OCI-LY7 (cell line): ENCODE data around the gene CKLF. TPM values are rescaled to one million over a fixed set of nuclear protein-coding genes. Genes with fewer than 3 reads are reported as not detected.

Source experiments
- BruUV-seq: library from RNA; stranded (reverse); fragments of 400-500 nt; replicated peaks from 2 replicates; lab custom pipeline; 2021; lab: Mats Ljungman, UMichigan
- CTCF ChIA-PET: fragments of 300-600 bp; sonication (Branson Sonifier 250); formaldehyde crosslinking; loops from one replicate; lab custom pipeline; 2022; ENCODE audit warnings: antibody characterized with exemption; ENCODE audit not compliant: unreplicated experiment; lab: Charles Lee
- POLR2A ChIA-PET: fragments of 300-600 bp; sonication (Branson Sonifier 250); formaldehyde crosslinking; loops from one replicate; lab custom pipeline; 2022; ENCODE audit warnings: antibody characterized with exemption; lab: Charles Lee
- DNase-seq: peaks from one replicate; pipeline ENCODE4 v3.0.0-alpha.2; 2015; ENCODE audit warnings: low spot score
- H2AFZ ChIP-seq: fragments of 200-600 bp; sonication (generic), shearing (Covaris generic); 2 replicates; pipeline ENCODE4 v1.6.1; 2014; ENCODE audit warnings: mild to moderate bottlenecking, antibody characterized with exemption, low read length, moderate library complexity
- H3K27ac ChIP-seq: fragments of 200-600 bp; sonication (generic); 2 replicates; pipeline ENCODE4 v1.5.1; 2014; ENCODE audit warnings: mixed run types, low read depth, mild to moderate bottlenecking, moderate library complexity, low read length, inconsistent platforms; ENCODE audit not compliant: poor library complexity, severe bottlenecking
- H3K36me3 ChIP-seq: fragments of 200-600 bp; sonication (generic); 2 replicates; pipeline ENCODE4 v1.6.1; 2014; ENCODE audit warnings: mild to moderate bottlenecking, antibody characterized with exemption, low read length, moderate library complexity, mixed read lengths; ENCODE audit not compliant: insufficient read depth
- H3K4me1 ChIP-seq: fragments of 200-600 bp; sonication (generic); 2 replicates; pipeline ENCODE4 v1.5.1; 2014; ENCODE audit warnings: mild to moderate bottlenecking, low read length; ENCODE audit not compliant: insufficient read depth, poor library complexity, severe bottlenecking
- H3K4me2 ChIP-seq: fragments of 200-600 bp; sonication (generic); 2 replicates; pipeline ENCODE4 v1.6.1; 2014; ENCODE audit warnings: mild to moderate bottlenecking, low read length
- H3K4me3 ChIP-seq: fragments of 200-600 bp; sonication (generic); 2 replicates; pipeline ENCODE4 v1.5.1; 2014; ENCODE audit warnings: mild to moderate bottlenecking, low read depth, low read length; ENCODE audit not compliant: poor library complexity, severe bottlenecking
- H3K79me2 ChIP-seq: fragments of 200-600 bp; sonication (generic); 2 replicates; pipeline ENCODE4 v1.6.1; 2016; ENCODE audit warnings: low read depth, mild to moderate bottlenecking, low read length, moderate library complexity, mixed read lengths; ENCODE audit not compliant: insufficient read depth
- H3K9me2 ChIP-seq: fragments of 200-600 bp; sonication (generic); 2 replicates; pipeline ENCODE4 v1.6.1; 2016; ENCODE audit warnings: mild to moderate bottlenecking, low read length, mixed read lengths; ENCODE audit not compliant: insufficient read depth
- H3K9me3 ChIP-seq: fragments of 200-600 bp; sonication (generic); 2 replicates; pipeline ENCODE4 v1.6.1; 2014; ENCODE audit warnings: mild to moderate bottlenecking, mixed run types, low read length, mixed read lengths
- H4K20me1 ChIP-seq: fragments of 200-600 bp; sonication (generic); 2 replicates; pipeline ENCODE4 v1.6.1; 2014; ENCODE audit warnings: mild to moderate bottlenecking, antibody characterized with exemption, low read length, moderate library complexity, mixed read lengths; ENCODE audit not compliant: insufficient read depth
- EZH2phosphoT487 ChIP-seq: fragments of 200-600 bp; sonication (generic); IDR thresholded peaks from 2 replicates; pipeline ENCODE4 v1.6.1; 2018; ENCODE audit warnings: low read depth, borderline replicate concordance, mild to moderate bottlenecking, mixed run types, antibody characterized with exemption, low read length, moderate library complexity, mixed read lengths
- intact Hi-C: fragments of 100-400 bp; cut with micrococcal nuclease; formaldehyde crosslinking; loops from one replicate; pipeline ENCODE4 v1.10.0; 2022; ENCODE audit not compliant: unreplicated experiment
- total RNA-seq, 2 experiments: library from RNA; depleted of rRNA in 1 of 2; stranded (reverse); fragments of >200 nt in 1 of 2; shearing (Covaris generic) in 1 of 2; gene quantifications; 2 replicates each; pipeline ENCODE4 v1.2.3, GENCODE V29; 2014 to 2022
- TF ChIP-seq, protein P1 (sequence below): fragments of 200-600 bp; sonication (generic); conservative IDR thresholded peaks from 2 replicates; pipeline ENCODE4 v1.5.1; 2014; ENCODE audit warnings: mild to moderate bottlenecking, antibody characterized with exemption, low read length, moderate library complexity, mixed read lengths

CKLF gene
- total RNA-seq, 2 experiments from 2014 or later, result 56.6 to 98.7 TPM

DNA sequence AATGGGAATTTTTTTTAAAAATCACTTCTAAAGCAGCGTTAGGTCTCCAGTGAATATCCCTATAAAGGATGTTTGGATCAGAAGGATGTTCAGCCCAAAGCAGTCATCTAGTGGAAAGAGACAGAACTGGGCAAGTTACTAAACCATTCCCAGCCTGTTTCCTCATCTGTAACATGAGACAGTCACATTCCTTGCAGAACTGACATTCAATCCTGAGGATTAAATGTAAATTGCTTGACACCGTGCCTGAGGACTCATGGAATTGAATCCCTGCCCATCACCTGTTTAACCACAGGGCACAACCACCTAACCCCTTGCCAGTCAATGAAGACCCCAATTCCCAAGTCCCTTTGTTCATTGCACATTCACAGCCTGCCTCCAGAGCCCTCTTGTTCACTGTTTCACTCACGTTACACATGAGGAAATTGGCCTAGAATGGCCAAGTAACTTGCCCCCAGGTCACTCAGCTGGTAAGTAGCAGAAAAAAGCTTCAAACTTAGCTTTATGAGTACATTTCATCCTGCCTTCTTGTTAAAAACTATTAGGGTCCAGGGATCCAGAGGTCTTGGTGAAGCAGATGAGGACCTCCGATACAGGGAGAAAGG, 28.3 kb downstream of the CKLF start:
- Histone ChIP-seq H3K9me2 (no peaks in the 10 kb centered on the region), H3K4me2 (no peak overlapping the region), H3K36me3 (no peaks in the 10 kb centered on the region), H4K20me1 (no peaks in the 10 kb centered on the region), H3K4me3 (no peak overlapping the region), H3K9me3 (no peaks in the 10 kb centered on the region), H3K4me1 (peaks cover 4% of the 10 kb centered on the region), H3K27ac (no peak overlapping the region), H3K79me2 (no peaks in the 10 kb centered on the region), H2AFZ (no peak overlapping the region)
- CTCF ChIA-PET, result no interaction called here
- no peak for DNase-seq
- POLR2A ChIA-PET, result no interaction called here
- no peak for TF ChIP-seq EZH2phosphoT487
- TF ChIP-seq, protein P1, sequence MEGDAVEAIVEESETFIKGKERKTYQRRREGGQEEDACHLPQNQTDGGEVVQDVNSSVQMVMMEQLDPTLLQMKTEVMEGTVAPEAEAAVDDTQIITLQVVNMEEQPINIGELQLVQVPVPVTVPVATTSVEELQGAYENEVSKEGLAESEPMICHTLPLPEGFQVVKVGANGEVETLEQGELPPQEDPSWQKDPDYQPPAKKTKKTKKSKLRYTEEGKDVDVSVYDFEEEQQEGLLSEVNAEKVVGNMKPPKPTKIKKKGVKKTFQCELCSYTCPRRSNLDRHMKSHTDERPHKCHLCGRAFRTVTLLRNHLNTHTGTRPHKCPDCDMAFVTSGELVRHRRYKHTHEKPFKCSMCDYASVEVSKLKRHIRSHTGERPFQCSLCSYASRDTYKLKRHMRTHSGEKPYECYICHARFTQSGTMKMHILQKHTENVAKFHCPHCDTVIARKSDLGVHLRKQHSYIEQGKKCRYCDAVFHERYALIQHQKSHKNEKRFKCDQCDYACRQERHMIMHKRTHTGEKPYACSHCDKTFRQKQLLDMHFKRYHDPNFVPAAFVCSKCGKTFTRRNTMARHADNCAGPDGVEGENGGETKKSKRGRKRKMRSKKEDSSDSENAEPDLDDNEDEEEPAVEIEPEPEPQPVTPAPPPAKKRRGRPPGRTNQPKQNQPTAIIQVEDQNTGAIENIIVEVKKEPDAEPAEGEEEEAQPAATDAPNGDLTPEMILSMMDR, result no peak
- no TSS peak for BruUV-seq
- intact Hi-C loops, result no loop called here

DNA sequence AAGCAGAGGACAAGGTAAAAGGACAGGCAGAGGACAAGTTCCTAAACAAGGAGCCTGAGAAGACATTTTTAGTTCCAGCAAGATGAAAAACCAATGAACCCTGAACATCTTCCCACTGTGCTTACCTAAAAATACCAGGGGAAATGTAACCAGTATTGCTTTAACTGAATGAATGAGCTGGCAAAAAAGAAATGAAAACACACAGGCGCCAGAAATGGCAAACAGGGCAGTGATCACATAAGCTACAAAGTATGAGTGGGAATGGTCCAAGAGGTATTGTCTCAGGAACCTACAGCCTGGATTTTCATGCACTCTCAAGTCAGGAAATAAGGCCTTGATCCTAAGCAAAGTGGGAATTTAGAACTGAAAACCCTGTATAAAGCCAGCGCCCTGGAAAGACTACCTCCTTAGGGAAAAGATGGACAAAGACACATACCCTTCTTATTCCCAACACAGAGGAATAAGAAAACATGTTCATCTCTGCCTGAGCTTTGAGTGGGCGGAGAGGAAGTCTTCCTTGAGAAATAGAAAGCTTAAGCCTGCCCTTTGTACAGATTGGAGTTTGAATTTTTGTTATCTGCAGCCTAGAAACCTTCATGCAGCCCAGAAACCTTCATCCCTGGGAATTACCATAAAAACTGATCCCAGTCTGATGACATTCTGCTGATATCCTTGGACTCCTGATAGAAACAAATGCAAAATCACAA, 29.0 kb downstream of the CKLF start:
- no peak overlapping the region for H3K4me2 ChIP-seq
- H2AFZ ChIP-seq, result no peak overlapping the region
- peaks cover 11% of the 10 kb centered on the region for H3K4me1 ChIP-seq
- no peak overlapping the region for H3K27ac ChIP-seq
- H3K79me2 ChIP-seq, result no peaks in the 10 kb centered on the region
- intact Hi-C loops, result no loop called here
- no peak for DNase-seq
- no TSS peak for BruUV-seq
- no peak overlapping the region for H3K4me3 ChIP-seq
- H3K9me2 ChIP-seq, result no peaks in the 10 kb centered on the region
- H4K20me1 ChIP-seq, result no peaks in the 10 kb centered on the region
- H3K9me3 ChIP-seq, result no peaks in the 10 kb centered on the region
- TF ChIP-seq EZH2phosphoT487, result no peak
- TF ChIP-seq, protein P1, result no peak
- ChIA-PET POLR2A (interaction anchor here (2.2 kb wide), 1 partner anchor 11 kb away, joined by 7 read pairs; no protein-coding TSS in a partner anchor), CTCF (no interaction called here)
- no peaks in the 10 kb centered on the region for H3K36me3 ChIP-seq
